HUDEP-2 (cell line): ENCODE results near the gene EGFL8.

ENCODE experiments used
- DNase-seq, 76 experiments: peaks; one replicate each; lab custom pipeline; 2025; ENCODE audit not compliant: unreplicated experiment in 76 of 76; lab: John Stamatoyannopoulos, UW

EGFL8 gene

GRCh38 chr6:32146287-32146686, 18.1 kb upstream of the EGFL8 start:
- no peak for DNase-seq

GRCh38 chr6:32146687-32147086, 17.7 kb upstream of the EGFL8 start:
- DNase-seq: no peak

GRCh38 chr6:32147401-32148132, 16.8 kb upstream of the EGFL8 start:
- peak in 11 of 76 experiments; percentile 19 to 44 (median 29) for DNase-seq

GRCh38 chr6:32148289-32149091, 15.9 kb upstream of the EGFL8 start:
- DNase-seq: peak in 35 of 76 experiments; percentile 12 to 72 (median 42)

GRCh38 chr6:32149092-32149755, 15.2 kb upstream of the EGFL8 start:
- no peak for DNase-seq

- DNase-seq: no peak
Observed at GRCh38 chr6:32149932-32150870, 14.2 kb upstream of the EGFL8 start.

- DNase-seq: no peak
Observed at GRCh38 chr6:32151181-32151862, 13.1 kb upstream of the EGFL8 start.

GRCh38 chr6:32151863-32152768, 12.3 kb upstream of the EGFL8 start, which contains the start of gene PRRT1:
Gene PRRT1, minus strand, starts transcription at chr6:32151939. Its CDS starts 112 bp downstream, at chr6:32151827.
- DNase-seq: no peak

- peak in 6 of 76 experiments; percentile 66 to 93 (median 74) for DNase-seq
Observed at GRCh38 chr6:32152769-32153563, 11.4 kb upstream of the EGFL8 start.

GRCh38 chr6:32153564-32154513, 10.6 kb upstream of the EGFL8 start, which contains the start of gene PPT2:
Gene PPT2, plus strand, starts transcription at chr6:32154141. Its CDS starts 454 bp downstream, at chr6:32154595.
- peak in 74 of 76 experiments; percentile 69 to 97 (median 90) for DNase-seq

- peak in 28 of 76 experiments; percentile 66 to 97 (median 87) for DNase-seq
Observed at GRCh38 chr6:32154514-32155161, 9.8 kb upstream of the EGFL8 start.

GRCh38 chr6:32156891-32157290, 7.5 kb upstream of the EGFL8 start:
- DNase-seq: no peak

- DNase-seq: no peak
Observed at GRCh38 chr6:32158052-32158451, 6.3 kb upstream of the EGFL8 start.

- DNase-seq: no peak
Observed at GRCh38 chr6:32163559-32164258, 686 bp upstream of the EGFL8 start.

GRCh38 chr6:32166411-32167061, 2.1 kb downstream of the EGFL8 start:
- peak in 2 of 76 experiments; percentile 20 for DNase-seq
